ENCODE data around the gene SEPTIN8.
A peak's percentile ranks its signal among the peaks of the same experiment; 100 is the strongest.

Gene SEPTIN8

GRCh38 chr5:132778856-132779255 lies 1.8 kb upstream of the SEPTIN8 start:
- H3K4me3 Mint-ChIP-seq, result no peak overlapping the region
- H3K36me3 Mint-ChIP-seq (ENCODE audit: low read depth), result no peaks in the 10 kb centered on the region
- peaks cover 51% of the 10 kb centered on the region for H3K27me3 Mint-ChIP-seq
- H3K4me1 Mint-ChIP-seq (ENCODE audit: low read depth), result peaks cover 12% of the 10 kb centered on the region
- no peak overlapping the region for H3K27ac Mint-ChIP-seq
- H3K9me3 Mint-ChIP-seq, result no peaks in the 10 kb centered on the region

- peak overlapping the region; percentile 72 for H3K27ac Mint-ChIP-seq
- H3K4me3 Mint-ChIP-seq, result peak overlapping the region; percentile 64
- no peaks in the 10 kb centered on the region for H3K36me3 Mint-ChIP-seq (ENCODE audit: low read depth)
- H3K4me1 Mint-ChIP-seq (ENCODE audit: low read depth), result peaks cover 12% of the 10 kb centered on the region
- no peaks in the 10 kb centered on the region for H3K9me3 Mint-ChIP-seq
- H3K27me3 Mint-ChIP-seq, result peaks cover 51% of the 10 kb centered on the region
Measured at GRCh38 chr5:132778129-132778528, 1.1 kb upstream of the SEPTIN8 start.

DNA sequence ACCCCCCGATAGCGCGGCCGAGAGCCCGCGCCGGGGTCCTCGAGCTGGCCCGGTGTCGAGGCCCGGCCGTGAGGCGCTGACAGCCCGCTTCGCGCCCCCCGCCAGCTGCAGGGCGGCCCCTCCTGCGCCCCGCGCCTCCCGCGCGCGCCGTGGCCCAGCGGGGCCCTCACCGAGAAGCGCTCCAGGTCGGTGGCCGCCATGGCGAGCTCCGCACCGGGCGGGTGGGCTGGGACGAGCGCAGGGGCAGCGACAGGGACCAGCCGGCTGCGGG lies 166 bp downstream of the SEPTIN8 start:
- Mint-ChIP-seq H3K4me1 (ENCODE audit: low read depth) (peaks cover 12% of the 10 kb centered on the region), H3K4me3 (no peak overlapping the region), H3K27me3 (peaks cover 45% of the 10 kb centered on the region), H3K36me3 (ENCODE audit: low read depth) (no peaks in the 10 kb centered on the region), H3K9me3 (no peaks in the 10 kb centered on the region), H3K27ac (no peak overlapping the region)

DNA sequence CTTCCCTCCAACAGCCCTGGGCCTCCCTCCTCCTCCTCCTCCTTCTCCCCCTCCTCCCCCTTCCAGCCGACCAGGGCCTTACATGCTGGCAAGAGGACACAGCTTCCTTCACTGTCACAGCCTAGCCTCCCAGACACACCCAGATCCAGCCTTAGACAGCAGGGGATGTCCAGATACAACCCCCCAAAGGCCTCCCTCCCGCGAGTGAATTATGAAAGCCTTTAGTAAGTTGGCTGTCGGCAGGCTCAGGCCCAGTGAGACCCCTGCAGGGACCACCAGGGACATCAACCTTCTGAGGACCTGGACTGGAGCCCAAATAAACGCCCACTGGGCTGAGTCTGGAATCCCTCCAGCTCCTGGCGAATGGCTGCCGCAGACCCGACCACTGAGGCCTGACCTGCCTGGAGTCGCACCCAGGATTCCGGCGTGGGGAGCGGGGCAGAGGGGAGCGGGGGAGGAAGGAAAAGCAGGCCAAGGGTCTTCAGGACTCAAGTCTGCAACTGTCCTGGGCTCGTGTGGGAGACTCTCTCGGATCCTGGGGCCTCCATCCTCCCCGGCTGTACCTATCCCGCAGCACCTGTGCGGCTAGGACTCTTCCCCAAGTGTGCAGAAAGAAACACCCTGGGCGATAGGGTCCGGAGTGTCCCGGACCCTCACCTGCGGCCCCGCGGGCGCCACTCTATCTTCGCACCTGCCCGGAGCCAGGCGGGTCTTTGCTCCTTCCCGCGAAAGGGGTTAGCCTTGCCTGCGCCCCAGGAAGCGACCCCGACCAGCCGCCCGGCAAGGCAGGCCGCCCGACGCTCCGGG lies 705 bp downstream of the SEPTIN8 start:
- H3K4me3 Mint-ChIP-seq, result peak overlapping the region; percentile 60
- H3K9me3 Mint-ChIP-seq, result no peaks in the 10 kb centered on the region
- H3K4me1 Mint-ChIP-seq (ENCODE audit: low read depth), result peaks cover 12% of the 10 kb centered on the region
- peaks cover 39% of the 10 kb centered on the region for H3K27me3 Mint-ChIP-seq
- no peaks in the 10 kb centered on the region for H3K36me3 Mint-ChIP-seq (ENCODE audit: low read depth)
- no peak overlapping the region for H3K27ac Mint-ChIP-seq

DNA sequence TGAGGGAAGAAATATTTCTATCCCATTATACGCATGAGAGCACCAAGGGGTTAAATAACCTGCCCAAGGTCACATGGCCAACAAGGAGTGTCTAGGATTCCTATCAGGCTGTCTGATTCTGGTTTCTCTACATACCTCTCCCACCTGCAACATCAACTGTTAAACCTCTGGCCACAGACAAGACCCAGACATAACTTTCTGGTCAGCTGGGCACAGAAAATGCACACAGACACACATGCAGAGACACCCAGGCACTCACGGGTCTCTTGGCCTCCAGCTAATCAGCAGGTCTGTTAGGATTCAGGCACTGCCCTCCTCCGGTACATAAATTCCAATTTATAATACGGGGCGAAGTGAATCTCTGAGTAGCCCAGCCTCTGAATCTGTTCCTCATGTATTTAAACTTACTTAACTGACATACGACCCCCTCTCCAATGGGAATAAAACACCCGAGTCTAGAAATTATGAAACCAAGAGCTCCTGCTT lies 1.5 kb downstream of the SEPTIN8 start:
- no peak overlapping the region for H3K27ac Mint-ChIP-seq
- no peaks in the 10 kb centered on the region for H3K36me3 Mint-ChIP-seq (ENCODE audit: low read depth)
- peaks cover 8% of the 10 kb centered on the region for H3K4me1 Mint-ChIP-seq (ENCODE audit: low read depth)

GRCh38 chr5:132774896-132775295 lies 2.1 kb downstream of the SEPTIN8 start:
- Mint-ChIP-seq H3K27me3 (peaks cover 27% of the 10 kb centered on the region), H3K4me3 (no peak overlapping the region), H3K4me1 (ENCODE audit: low read depth) (peaks cover 7% of the 10 kb centered on the region), H3K27ac (no peak overlapping the region), H3K9me3 (no peaks in the 10 kb centered on the region), H3K36me3 (ENCODE audit: low read depth) (no peaks in the 10 kb centered on the region)

More for the DNA sequence above, 1.5 kb downstream of the SEPTIN8 start:
- Mint-ChIP-seq H3K9me3 (no peaks in the 10 kb centered on the region), H3K4me3 (no peak overlapping the region), H3K27me3 (peaks cover 31% of the 10 kb centered on the region)

GRCh38 chr5:132774406-132774805 lies 2.6 kb downstream of the SEPTIN8 start:
- Mint-ChIP-seq H3K4me3 (no peak overlapping the region), H3K27me3 (peaks cover 22% of the 10 kb centered on the region), H3K36me3 (ENCODE audit: low read depth) (no peaks in the 10 kb centered on the region), H3K27ac (no peak overlapping the region), H3K4me1 (ENCODE audit: low read depth) (peaks cover 7% of the 10 kb centered on the region), H3K9me3 (no peaks in the 10 kb centered on the region)

DNA sequence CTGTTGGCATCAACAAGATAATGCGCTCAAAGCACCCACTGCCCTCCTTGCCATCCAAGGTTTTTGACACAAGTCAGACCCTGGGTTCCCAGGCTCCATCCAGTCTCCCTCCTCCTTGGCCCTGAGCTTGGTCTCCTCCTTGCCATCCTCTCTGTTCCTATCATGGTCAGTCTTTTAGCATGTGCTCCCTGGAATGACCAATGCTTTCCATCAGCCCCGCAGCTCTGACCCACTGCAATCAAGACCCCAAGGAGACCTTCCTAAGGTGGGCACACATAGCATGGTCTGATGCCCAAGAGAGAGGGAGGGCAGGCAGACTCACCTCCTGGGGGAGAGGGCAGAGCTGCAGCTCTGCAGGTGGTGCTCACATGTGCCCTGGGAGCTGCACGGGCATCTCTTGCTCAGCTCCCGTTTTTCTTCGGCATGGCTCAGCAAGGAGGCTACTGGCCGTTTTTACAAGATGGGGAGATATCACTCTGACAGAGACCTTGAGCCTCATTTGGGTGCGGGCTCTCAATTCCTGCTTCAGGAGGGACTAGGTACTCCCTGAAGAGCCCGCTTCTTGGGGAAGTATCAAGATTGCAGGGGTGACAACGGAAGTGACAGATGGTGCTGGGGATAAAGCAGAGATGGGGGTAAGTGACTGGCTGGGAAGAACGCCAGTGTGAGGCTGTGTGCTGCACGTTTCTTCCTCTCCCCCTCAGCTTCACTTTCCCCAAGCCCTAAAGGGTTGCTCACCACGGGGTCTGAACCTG lies 3.3 kb downstream of the SEPTIN8 start:
- Mint-ChIP-seq H3K9me3 (no peaks in the 10 kb centered on the region), H3K4me3 (no peak overlapping the region), H3K36me3 (ENCODE audit: low read depth) (no peaks in the 10 kb centered on the region), H3K27ac (no peak overlapping the region), H3K4me1 (ENCODE audit: low read depth) (peaks cover 7% of the 10 kb centered on the region), H3K27me3 (peaks cover 17% of the 10 kb centered on the region)

- no peak overlapping the region for H3K4me3 Mint-ChIP-seq
- peaks cover 10% of the 10 kb centered on the region for H3K27me3 Mint-ChIP-seq
- H3K36me3 Mint-ChIP-seq (ENCODE audit: low read depth), result no peaks in the 10 kb centered on the region
- H3K9me3 Mint-ChIP-seq, result no peaks in the 10 kb centered on the region
- H3K27ac Mint-ChIP-seq, result no peak overlapping the region
- H3K4me1 Mint-ChIP-seq (ENCODE audit: low read depth), result peaks cover 4% of the 10 kb centered on the region
Measured at GRCh38 chr5:132773114-132773513, 3.9 kb downstream of the SEPTIN8 start.

- H3K27me3 Mint-ChIP-seq, result peaks cover 6% of the 10 kb centered on the region
- H3K4me3 Mint-ChIP-seq, result no peak overlapping the region
- H3K36me3 Mint-ChIP-seq (ENCODE audit: low read depth), result no peaks in the 10 kb centered on the region
Measured at GRCh38 chr5:132772291-132773070, 4.6 kb downstream of the SEPTIN8 start.

GRCh38 chr5:132771503-132771998 lies 5.5 kb downstream of the SEPTIN8 start:
- Mint-ChIP-seq H3K4me1 (ENCODE audit: low read depth) (no peaks in the 10 kb centered on the region), H3K36me3 (ENCODE audit: low read depth) (no peaks in the 10 kb centered on the region), H3K9me3 (no peaks in the 10 kb centered on the region), H3K27me3 (peaks cover 6% of the 10 kb centered on the region), H3K4me3 (no peak overlapping the region), H3K27ac (no peak overlapping the region)

More at GRCh38 chr5:132772291-132773070, 4.6 kb downstream of the SEPTIN8 start:
- H3K9me3 Mint-ChIP-seq, result no peaks in the 10 kb centered on the region
- no peaks in the 10 kb centered on the region for H3K4me1 Mint-ChIP-seq (ENCODE audit: low read depth)
- no peak overlapping the region for H3K27ac Mint-ChIP-seq

GRCh38 chr5:132770476-132771159 lies 6.4 kb downstream of the SEPTIN8 start:
- no peaks in the 10 kb centered on the region for H3K9me3 Mint-ChIP-seq
- H3K4me3 Mint-ChIP-seq, result no peak overlapping the region
- H3K4me1 Mint-ChIP-seq (ENCODE audit: low read depth), result no peaks in the 10 kb centered on the region
- peaks cover 4% of the 10 kb centered on the region for H3K27me3 Mint-ChIP-seq
- H3K36me3 Mint-ChIP-seq (ENCODE audit: low read depth), result no peaks in the 10 kb centered on the region
- H3K27ac Mint-ChIP-seq, result no peak overlapping the region

DNA sequence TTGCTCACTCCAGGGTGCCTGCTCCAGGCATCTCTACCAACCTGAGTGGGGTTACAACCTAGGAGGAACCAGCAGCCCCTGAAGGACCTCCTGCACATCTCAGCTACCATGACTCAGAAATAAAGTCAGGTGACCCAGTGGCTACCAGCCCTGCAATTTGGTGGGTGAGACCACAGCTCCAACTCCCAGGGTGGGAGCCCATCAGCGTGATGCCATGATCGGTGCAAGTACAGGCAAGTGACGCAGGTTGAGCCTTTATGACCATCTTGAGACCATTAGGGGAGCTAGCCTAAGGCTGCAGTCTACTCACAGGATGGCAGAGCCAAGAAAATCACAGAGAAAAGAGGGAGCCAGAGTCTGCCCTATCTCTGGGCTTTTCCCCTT lies 8.6 kb downstream of the SEPTIN8 start:
- Mint-ChIP-seq H3K27ac (no peak overlapping the region), H3K9me3 (no peaks in the 10 kb centered on the region), H3K36me3 (ENCODE audit: low read depth) (no peaks in the 10 kb centered on the region), H3K4me3 (no peak overlapping the region), H3K27me3 (no peaks in the 10 kb centered on the region), H3K4me1 (ENCODE audit: low read depth) (no peaks in the 10 kb centered on the region)

DNA sequence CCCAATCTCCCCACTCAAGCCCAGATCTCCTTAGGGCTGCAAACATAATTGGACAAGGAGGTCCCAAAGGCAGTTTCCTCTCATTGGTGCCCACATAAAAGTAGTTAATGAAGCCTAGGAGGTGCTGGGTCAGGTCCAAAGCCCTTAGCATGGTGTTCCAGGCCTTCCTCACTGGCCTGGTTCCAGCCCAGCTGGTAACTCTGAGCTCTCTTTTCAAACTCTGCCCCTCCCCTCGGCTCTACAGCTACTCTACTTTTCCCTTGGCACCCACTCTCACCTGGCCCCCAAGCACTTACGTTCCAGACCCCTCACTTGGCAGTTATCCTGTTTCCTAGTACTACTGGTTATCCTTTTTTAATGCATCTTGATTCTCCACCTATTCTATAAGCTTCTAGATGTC lies 9.9 kb downstream of the SEPTIN8 start:
- Mint-ChIP-seq H3K4me3 (no peak overlapping the region), H3K36me3 (ENCODE audit: low read depth) (no peaks in the 10 kb centered on the region), H3K27me3 (no peaks in the 10 kb centered on the region), H3K9me3 (no peaks in the 10 kb centered on the region), H3K27ac (no peak overlapping the region), H3K4me1 (ENCODE audit: low read depth) (no peaks in the 10 kb centered on the region)

DNA sequence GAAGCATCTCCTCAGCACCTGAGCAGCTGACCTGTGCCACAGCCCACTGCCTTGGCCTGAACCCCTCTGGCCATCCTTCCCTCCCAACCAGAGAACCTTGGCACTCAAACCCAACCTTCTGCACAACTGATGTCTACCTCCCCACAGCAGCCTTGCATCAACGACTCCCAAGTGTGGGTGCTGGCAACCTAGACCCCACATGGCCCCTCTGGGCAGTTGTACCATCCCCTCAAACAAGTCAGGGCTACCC lies 10.3 kb downstream of the SEPTIN8 start:
- Mint-ChIP-seq H3K36me3 (ENCODE audit: low read depth) (no peaks in the 10 kb centered on the region), H3K9me3 (no peaks in the 10 kb centered on the region), H3K27ac (no peak overlapping the region), H3K4me3 (no peak overlapping the region), H3K27me3 (no peaks in the 10 kb centered on the region), H3K4me1 (ENCODE audit: low read depth) (no peaks in the 10 kb centered on the region)

Measured in stimulated activated naive CD8-positive, alpha-beta T cell treated with anti-CD3 and anti-CD28 coated beads, Interleukin-15, Interleukin-2, amounts not matched to agents 100 ng/mL and 50 ng/mL, for 24 hours (primary cell).